ENCODE data around the gene VARS1.

DNA sequence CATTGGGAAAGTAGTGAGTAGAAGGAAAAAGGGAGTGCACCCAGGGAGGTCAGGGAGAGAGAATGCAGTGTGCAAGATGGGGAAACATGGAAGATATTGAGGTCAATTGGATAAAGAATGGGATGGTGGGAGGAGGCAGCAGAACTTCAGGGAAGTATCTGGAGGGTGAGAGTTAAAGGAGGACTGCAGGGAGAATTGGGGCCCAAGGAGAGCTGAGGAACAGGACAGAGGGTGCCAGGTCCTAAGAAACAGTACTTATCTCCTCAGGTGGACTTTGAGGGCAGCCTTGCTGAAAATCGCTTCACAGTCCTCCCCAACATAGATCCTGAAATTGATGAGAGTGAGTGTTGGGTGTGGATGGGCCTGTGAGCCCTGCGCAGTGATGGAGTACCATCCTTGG lies 37.3 kb downstream of the VARS1 start:
- no peak for TF ChIP-seq FOXA1 (IDR thresholded peaks at IDR 0.05)
- no peak for TF ChIP-seq FOXM1 (IDR thresholded peaks at IDR 0.05; ENCODE audit: borderline replicate concordance)
- TF ChIP-seq LEF1 (IDR thresholded peaks at IDR 0.05; ENCODE audit: borderline replicate concordance), result no peak
- no peak for TF ChIP-seq FOXK2 (IDR thresholded peaks at IDR 0.05)
- no peak for TF ChIP-seq SUZ12 (IDR thresholded peaks at IDR 0.05)
- TF ChIP-seq HDGF (IDR thresholded peaks at IDR 0.05; ENCODE audit: borderline replicate concordance), result no peak
- TF ChIP-seq SP1 (IDR thresholded peaks at IDR 0.05), result no peak
- TF ChIP-seq TARDBP (IDR thresholded peaks at IDR 0.05), result no peak
- TF ChIP-seq NFRKB (IDR thresholded peaks at IDR 0.05), result no peak
